CD8-positive, alpha-beta memory T cell (primary cell): ENCODE results near the gene CNTLN. TPM values are rescaled to one million over a fixed set of nuclear protein-coding genes. Genes with fewer than 3 reads are reported as not detected.

Experiments used
- CTCF ChIA-PET: fragments of 350-600 bp; sonication (Branson Sonifier 250); formaldehyde crosslinking; loops from one replicate; lab custom pipeline; 2021; ENCODE audit warnings: antibody characterized with exemption; lab: Charles Lee
- POLR2A ChIA-PET: fragments of 350-600 bp; sonication (Branson Sonifier 250); formaldehyde crosslinking; loops from one replicate; lab custom pipeline; 2021; ENCODE audit warnings: antibody characterized with exemption; lab: Charles Lee
- DNase-seq, 5 donors: peaks; one replicate each; pipeline versions ENCODE4 v3.0.0 to v3.0.0-alpha.2; 2020 to 2022; ENCODE audit warnings: mixed read lengths in 1 of 5
- H3K27ac ChIP-seq: one replicate; pipeline ENCODE4 v1.7.0; 2013; ENCODE audit warnings: low read depth, mild to moderate bottlenecking, low read length, moderate library complexity
- H3K27me3 ChIP-seq: 2 replicates; pipeline ENCODE4 v1.7.0; 2013; ENCODE audit warnings: low read length, mild to moderate bottlenecking; ENCODE audit not compliant: insufficient read depth, poor library complexity, severe bottlenecking
- H3K36me3 ChIP-seq: 2 replicates; pipeline ENCODE4 v1.7.0; 2013; ENCODE audit warnings: mild to moderate bottlenecking, low read length, moderate library complexity; ENCODE audit not compliant: insufficient read depth
- H3K4me1 ChIP-seq: 2 replicates; pipeline ENCODE4 v1.7.0; 2013; ENCODE audit warnings: mild to moderate bottlenecking, low read length, moderate library complexity; ENCODE audit not compliant: insufficient read depth
- H3K4me3 ChIP-seq: 2 replicates; pipeline ENCODE4 v1.7.0; 2013; ENCODE audit warnings: mild to moderate bottlenecking, low read length
- H3K9me3 ChIP-seq: 2 replicates; pipeline ENCODE4 v1.7.0; 2013; ENCODE audit warnings: mild to moderate bottlenecking, low read length
- H3K27ac Mint-ChIP-seq, 8 donors: one replicate each; pipeline ENCODE4 v1.8.0; 2020 to 2021; ENCODE audit warnings: mixed read lengths in 8 of 8, mild to moderate bottlenecking in 6 of 8, inconsistent platforms in 3 of 8, moderate library complexity in 3 of 8
- H3K27me3 Mint-ChIP-seq, 2 donors: one replicate each; pipeline ENCODE4 v1.8.0; 2020 to 2021; ENCODE audit warnings: mixed read lengths in 2 of 2, mild to moderate bottlenecking in 1 of 2, moderate library complexity in 1 of 2
- H3K36me3 Mint-ChIP-seq, 3 donors: one replicate each; pipeline ENCODE4 v1.8.0; 2020 to 2021; ENCODE audit warnings: mixed read lengths in 3 of 3, inconsistent platforms in 1 of 3, mild to moderate bottlenecking in 1 of 3
- H3K4me1 Mint-ChIP-seq, 3 donors: one replicate each; pipeline ENCODE4 v1.8.0; 2020 to 2021; ENCODE audit warnings: mixed read lengths in 3 of 3, inconsistent platforms in 1 of 3, mild to moderate bottlenecking in 1 of 3
- H3K4me3 Mint-ChIP-seq, 7 donors: one replicate each; pipeline ENCODE4 v1.8.0; 2020 to 2021; ENCODE audit warnings: mixed read lengths in 7 of 7, mild to moderate bottlenecking in 6 of 7, moderate library complexity in 4 of 7, inconsistent platforms in 2 of 7
- H3K9me3 Mint-ChIP-seq, 5 donors: one replicate each; pipeline ENCODE4 v1.8.0; 2020 to 2022; ENCODE audit warnings: mixed read lengths in 5 of 5, mild to moderate bottlenecking in 3 of 5, moderate library complexity in 2 of 5, inconsistent platforms in 1 of 5
- polyA plus RNA-seq: library from polyadenylated mRNA; unstranded; fragments of 300-500 nt; fragmentation: Illumina TruSeq; gene quantifications from one replicate; pipeline ENCODE4 v1.2.3, GENCODE V29; 2021
- total RNA-seq, 2 experiments: library from RNA; stranded (reverse); gene quantifications; one replicate each; pipeline ENCODE4 v1.2.3, GENCODE V29; 2021

Gene CNTLN
- total RNA-seq (under 1 TPM; 0.20 to 0.24 TPM), polyA plus RNA-seq (not detected)

GRCh38 chr9:17134396-17135294, at the start of gene CNTLN:
Gene CNTLN (plus strand): TSS chr9:17135040. CDS start chr9:17135066, 26 bp downstream.
- H3K27me3 Mint-ChIP-seq = peaks cover 0 to 14% of the 10 kb centered on the region in 2 donors
- H3K4me1 ChIP-seq = no peaks in the 10 kb centered on the region
- H3K27me3 ChIP-seq = no peaks in the 10 kb centered on the region
- H3K36me3 ChIP-seq = no peaks in the 10 kb centered on the region
- no peak within 1 kb of the TSS for H3K27ac Mint-ChIP-seq
- H3K4me3 Mint-ChIP-seq = peak within 1 kb of the TSS in 5 of 7 donors; percentile 43 to 73 (median 48)
- no peak within 1 kb of the TSS for H3K27ac ChIP-seq
- ChIA-PET CTCF (no interaction called here), POLR2A (no interaction called here)
- peaks cover 3 to 26% (median 9%) of the 10 kb centered on the region in 5 donors for H3K9me3 Mint-ChIP-seq
- H3K4me3 ChIP-seq = no peak within 1 kb of the TSS
- H3K4me1 Mint-ChIP-seq = peaks cover 0 to 5% (median 4%) of the 10 kb centered on the region in 3 donors
- DNase-seq = peak in 1 of 5 donors; percentile 1
- no peaks in the 10 kb centered on the region for H3K9me3 ChIP-seq
- H3K36me3 Mint-ChIP-seq = no peaks in the 10 kb centered on the region

- Mint-ChIP-seq H3K27ac (no peak overlapping the region), H3K4me3 (no peak overlapping the region), H3K27me3 (no peaks in the 10 kb centered on the region), H3K9me3 (peaks cover 0 to 25% (median 2%) of the 10 kb centered on the region in 5 donors), H3K4me1 (no peaks in the 10 kb centered on the region), H3K36me3 (no peaks in the 10 kb centered on the region)
- ChIA-PET POLR2A (no interaction called here), CTCF (no interaction called here)
- H3K9me3 ChIP-seq = no peaks in the 10 kb centered on the region
- H3K27me3 ChIP-seq = no peaks in the 10 kb centered on the region
- H3K4me1 ChIP-seq = no peaks in the 10 kb centered on the region
- DNase-seq = no peak
- no peak overlapping the region for H3K4me3 ChIP-seq
- H3K27ac ChIP-seq = no peak overlapping the region
- H3K36me3 ChIP-seq = no peaks in the 10 kb centered on the region
Measured at GRCh38 chr9:17088566-17088965, 46.3 kb upstream of the CNTLN start.

GRCh38 chr9:17090041-17090440, 44.8 kb upstream of the CNTLN start:
- DNase-seq = no peak
- Histone ChIP-seq H3K27ac (no peak overlapping the region), H3K4me3 (no peak overlapping the region), H3K9me3 (no peaks in the 10 kb centered on the region), H3K4me1 (no peaks in the 10 kb centered on the region), H3K36me3 (no peaks in the 10 kb centered on the region), H3K27me3 (no peaks in the 10 kb centered on the region)
- Mint-ChIP-seq H3K4me1 (no peaks in the 10 kb centered on the region), H3K36me3 (no peaks in the 10 kb centered on the region), H3K27me3 (no peaks in the 10 kb centered on the region), H3K27ac (no peak overlapping the region), H3K4me3 (no peak overlapping the region), H3K9me3 (peaks cover 0 to 27% (median 7%) of the 10 kb centered on the region in 5 donors)
- CTCF ChIA-PET = no interaction called here
- POLR2A ChIA-PET = no interaction called here

GRCh38 chr9:17116400-17116837, 18.4 kb upstream of the CNTLN start:
- Mint-ChIP-seq H3K9me3 (peaks cover 2 to 7% (median 5%) of the 10 kb centered on the region in 5 donors), H3K27me3 (no peaks in the 10 kb centered on the region), H3K36me3 (no peaks in the 10 kb centered on the region), H3K4me3 (no peak overlapping the region), H3K27ac (no peak overlapping the region), H3K4me1 (no peaks in the 10 kb centered on the region)
- H3K4me3 ChIP-seq = no peak overlapping the region
- POLR2A ChIA-PET = no interaction called here
- no peak for DNase-seq
- no peaks in the 10 kb centered on the region for H3K36me3 ChIP-seq
- H3K27me3 ChIP-seq = no peaks in the 10 kb centered on the region
- no peaks in the 10 kb centered on the region for H3K4me1 ChIP-seq
- CTCF ChIA-PET = no interaction called here
- H3K27ac ChIP-seq = no peak overlapping the region
- H3K9me3 ChIP-seq = no peaks in the 10 kb centered on the region

- Histone ChIP-seq H3K27ac (no peak overlapping the region), H3K4me1 (no peaks in the 10 kb centered on the region), H3K4me3 (no peak overlapping the region), H3K9me3 (no peaks in the 10 kb centered on the region), H3K36me3 (no peaks in the 10 kb centered on the region), H3K27me3 (no peaks in the 10 kb centered on the region)
- ChIA-PET POLR2A (no interaction called here), CTCF (no interaction called here)
- peaks cover 5 to 8% (median 5%) of the 10 kb centered on the region in 5 donors for H3K9me3 Mint-ChIP-seq
- H3K4me3 Mint-ChIP-seq = no peak overlapping the region
- no peak overlapping the region for H3K27ac Mint-ChIP-seq
- H3K36me3 Mint-ChIP-seq = no peaks in the 10 kb centered on the region
- no peaks in the 10 kb centered on the region for H3K4me1 Mint-ChIP-seq
- DNase-seq = no peak
- H3K27me3 Mint-ChIP-seq = no peaks in the 10 kb centered on the region
Measured at GRCh38 chr9:17117372-17117771, 17.5 kb upstream of the CNTLN start.

GRCh38 chr9:17120203-17120602, 14.6 kb upstream of the CNTLN start:
- Mint-ChIP-seq H3K9me3 (peaks cover 4 to 11% (median 7%) of the 10 kb centered on the region in 5 donors), H3K36me3 (no peaks in the 10 kb centered on the region), H3K27ac (no peak overlapping the region), H3K27me3 (no peaks in the 10 kb centered on the region), H3K4me3 (no peak overlapping the region), H3K4me1 (no peaks in the 10 kb centered on the region)
- POLR2A ChIA-PET = no interaction called here
- Histone ChIP-seq H3K9me3 (no peaks in the 10 kb centered on the region), H3K27me3 (no peaks in the 10 kb centered on the region), H3K4me1 (no peaks in the 10 kb centered on the region), H3K4me3 (no peak overlapping the region), H3K36me3 (no peaks in the 10 kb centered on the region), H3K27ac (no peak overlapping the region)
- CTCF ChIA-PET = no interaction called here
- no peak for DNase-seq

GRCh38 chr9:17121264-17121663, 13.6 kb upstream of the CNTLN start:
- H3K9me3 Mint-ChIP-seq = peaks cover 8 to 17% (median 11%) of the 10 kb centered on the region in 5 donors
- no peaks in the 10 kb centered on the region for H3K36me3 ChIP-seq
- no peaks in the 10 kb centered on the region for H3K4me1 ChIP-seq
- no peaks in the 10 kb centered on the region for H3K4me1 Mint-ChIP-seq
- ChIA-PET POLR2A (no interaction called here), CTCF (no interaction called here)
- no peak overlapping the region for H3K27ac Mint-ChIP-seq
- H3K9me3 ChIP-seq = no peaks in the 10 kb centered on the region
- no peak overlapping the region for H3K4me3 Mint-ChIP-seq
- no peaks in the 10 kb centered on the region for H3K27me3 Mint-ChIP-seq
- H3K27ac ChIP-seq = no peak overlapping the region
- no peak for DNase-seq
- H3K36me3 Mint-ChIP-seq = no peaks in the 10 kb centered on the region
- H3K4me3 ChIP-seq = no peak overlapping the region
- H3K27me3 ChIP-seq = no peaks in the 10 kb centered on the region

- H3K27ac Mint-ChIP-seq = no peak overlapping the region
- H3K4me3 Mint-ChIP-seq = no peak overlapping the region
- H3K4me3 ChIP-seq = no peak overlapping the region
- DNase-seq = no peak
- no peaks in the 10 kb centered on the region for H3K36me3 ChIP-seq
- H3K9me3 Mint-ChIP-seq = peaks cover 10 to 15% (median 14%) of the 10 kb centered on the region in 5 donors
- peaks cover 0 to 5% (median 4%) of the 10 kb centered on the region in 3 donors for H3K4me1 Mint-ChIP-seq
- peaks cover 0 to 11% of the 10 kb centered on the region in 2 donors for H3K27me3 Mint-ChIP-seq
- no peaks in the 10 kb centered on the region for H3K27me3 ChIP-seq
- CTCF ChIA-PET = no interaction called here
- H3K27ac ChIP-seq = no peak overlapping the region
- POLR2A ChIA-PET = no interaction called here
- H3K9me3 ChIP-seq = no peaks in the 10 kb centered on the region
- H3K36me3 Mint-ChIP-seq = no peaks in the 10 kb centered on the region
- no peaks in the 10 kb centered on the region for H3K4me1 ChIP-seq
Measured at GRCh38 chr9:17130291-17130690, 4.5 kb upstream of the CNTLN start.
